CD4-positive, alpha-beta T cell treated with Interleukin-4 for 4 hours (primary cell): ENCODE measurements around the gene ZIC1.

Experiments used
- DNase-seq: peaks from one replicate; pipeline ENCODE4 v3.0.0-alpha.2; 2020

Gene ZIC1

GRCh38 chr3:147380977-147381376 lies 28.2 kb upstream of the ZIC1 start:
- DNase-seq: no peak

DNA sequence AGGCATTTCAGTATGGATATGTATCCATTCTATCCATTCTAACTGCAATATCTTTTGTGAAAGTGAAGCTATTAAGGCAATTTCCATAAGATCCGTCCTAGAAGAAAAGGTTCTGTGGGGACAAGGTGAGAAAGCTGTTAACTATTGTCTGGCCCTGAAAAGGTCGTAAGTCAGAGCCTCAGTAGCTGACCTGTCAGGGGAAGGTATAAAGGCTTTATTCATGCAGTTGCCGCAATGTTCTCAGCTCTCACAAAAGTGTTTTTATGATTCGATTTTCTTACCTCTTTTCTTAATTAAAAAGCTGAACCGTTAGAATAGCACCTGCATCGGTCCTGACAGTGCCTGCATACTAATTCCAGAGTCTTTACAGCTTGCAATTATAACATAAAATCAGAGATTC lies 27.6 kb upstream of the ZIC1 start:
- no peak for DNase-seq

GRCh38 chr3:147383617-147384016 lies 25.5 kb upstream of the ZIC1 start:
- DNase-seq: no peak

GRCh38 chr3:147384210-147385058 lies 24.7 kb upstream of the ZIC1 start:
- no peak for DNase-seq

GRCh38 chr3:147385059-147386012 lies 23.8 kb upstream of the ZIC1 start:
- no peak for DNase-seq

- DNase-seq: no peak
Measured at GRCh38 chr3:147387291-147387884, 21.8 kb upstream of the ZIC1 start.

- DNase-seq: no peak
Measured at GRCh38 chr3:147387885-147388699, 21.1 kb upstream of the ZIC1 start.

DNA sequence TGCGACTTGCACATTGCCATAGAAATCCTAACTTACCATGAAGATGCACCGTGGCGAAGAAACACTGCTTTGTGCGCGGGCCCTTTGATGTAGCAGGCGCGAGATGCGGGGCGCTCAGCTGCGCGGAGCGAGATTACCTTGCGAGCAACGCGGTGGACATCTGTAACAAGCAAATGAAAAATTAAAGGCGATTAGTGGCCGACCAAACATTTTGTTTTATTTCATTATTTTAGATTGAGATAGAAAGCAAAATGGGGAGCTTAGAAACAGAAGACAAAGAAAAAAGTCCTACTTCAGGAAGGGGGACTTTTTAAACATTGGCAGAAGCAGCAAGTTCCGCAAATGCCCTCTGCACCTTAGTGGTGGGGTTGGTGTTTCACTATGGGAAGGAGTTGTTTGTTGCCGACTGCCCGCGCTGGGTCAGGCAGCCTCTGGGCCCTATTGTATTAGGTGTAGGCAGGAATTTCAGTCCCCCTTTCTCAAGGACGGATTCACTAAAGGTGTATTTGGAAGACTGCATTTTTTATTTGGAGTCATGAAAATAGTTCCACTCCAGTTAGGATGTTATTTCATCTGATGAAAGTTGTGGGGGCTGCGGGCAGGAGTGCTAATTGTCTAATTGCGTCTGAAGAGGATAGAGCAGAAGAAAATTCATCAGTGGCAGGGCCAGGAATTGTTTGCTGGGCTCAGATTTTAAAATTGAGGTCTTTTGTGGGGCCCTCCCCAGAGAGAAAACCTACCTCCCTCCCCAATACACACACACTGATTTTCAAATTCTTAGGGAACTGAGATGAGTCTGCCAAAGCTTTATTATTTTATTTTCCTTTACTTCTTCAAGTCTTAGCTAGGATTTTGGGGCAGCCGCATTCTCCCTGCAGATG lies 20.2 kb upstream of the ZIC1 start:
- no peak for DNase-seq

GRCh38 chr3:147389717-147390116 lies 19.4 kb upstream of the ZIC1 start:
- no peak for DNase-seq

GRCh38 chr3:147390589-147391569 lies 18.3 kb upstream of the ZIC1 start:
- no peak for DNase-seq

DNA sequence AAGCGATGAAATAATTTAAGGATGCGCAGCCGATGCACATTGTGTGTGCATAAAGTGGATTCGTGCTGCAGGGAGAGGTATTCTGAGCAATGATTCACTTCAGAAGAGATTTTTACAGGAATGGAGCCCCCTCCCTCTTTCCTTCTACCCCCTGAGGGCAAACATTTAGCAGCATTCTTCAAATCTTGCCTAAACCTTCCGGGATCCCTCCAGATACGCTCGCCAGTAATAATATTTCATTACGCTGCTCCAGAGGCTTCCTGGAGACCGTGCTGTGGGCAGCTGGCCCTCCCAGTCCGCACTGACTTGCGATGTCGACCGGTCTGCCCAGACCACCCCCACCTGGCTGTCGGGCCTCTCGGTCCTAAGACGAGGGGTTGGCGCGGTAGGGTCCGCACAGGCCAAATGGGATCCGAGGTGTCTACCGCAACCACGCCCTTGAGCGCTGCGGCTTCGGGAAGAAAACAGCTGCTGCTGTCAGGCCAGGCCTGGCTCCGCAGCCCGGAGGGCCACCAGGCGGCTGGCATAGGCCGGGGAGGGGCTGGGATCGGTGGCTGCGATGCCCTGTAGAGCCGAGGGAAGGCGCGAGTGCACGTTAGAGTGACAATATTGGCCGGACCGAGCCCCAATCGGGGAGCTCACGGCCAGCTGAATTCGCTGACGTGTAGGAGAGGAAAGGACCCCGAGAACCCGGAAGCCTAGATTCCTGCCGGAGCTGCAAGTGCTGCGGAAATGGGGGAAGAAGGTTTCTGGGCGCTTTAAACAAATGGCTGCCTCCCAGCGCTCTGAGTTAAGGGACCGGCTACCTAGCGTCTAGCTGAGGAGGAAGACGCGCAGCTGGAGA lies 17.2 kb upstream of the ZIC1 start:
- no peak for DNase-seq

- DNase-seq: no peak
Measured at GRCh38 chr3:147392625-147392946, 16.6 kb upstream of the ZIC1 start.

DNA sequence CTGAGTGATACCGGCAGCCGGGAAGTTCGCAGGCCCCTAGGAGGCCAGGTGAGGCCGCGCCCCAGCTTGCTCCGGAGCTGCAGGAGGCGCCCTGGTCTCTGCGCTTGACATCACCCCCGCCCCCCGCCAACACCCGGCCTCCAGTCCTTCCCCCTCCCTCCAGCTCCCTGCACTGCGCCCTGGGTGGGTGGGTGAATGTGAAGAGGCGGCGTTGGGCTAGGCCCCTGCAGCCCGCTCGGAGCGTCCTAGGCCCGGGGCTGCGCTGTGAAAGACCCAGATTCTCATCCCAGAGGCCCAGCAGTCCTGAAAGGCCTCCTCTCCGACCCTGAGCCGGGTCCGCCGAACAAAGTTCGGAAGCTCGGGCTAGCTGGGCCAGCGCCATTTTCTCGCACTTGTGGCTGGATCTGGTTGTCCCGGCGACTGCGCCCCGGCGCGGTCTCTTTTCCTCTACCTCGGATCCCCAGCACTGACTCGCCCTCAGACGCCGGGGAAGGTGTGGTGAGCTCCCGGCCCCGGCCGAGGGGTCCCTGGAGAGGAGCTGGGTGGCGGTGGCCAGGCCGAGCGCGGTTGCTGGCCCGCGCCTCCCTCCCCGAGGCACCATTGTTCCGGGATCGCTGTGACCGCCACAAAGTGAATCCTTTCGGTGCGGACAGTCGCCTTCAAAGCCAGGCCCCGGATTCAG lies 15.8 kb upstream of the ZIC1 start:
- no peak for DNase-seq

DNA sequence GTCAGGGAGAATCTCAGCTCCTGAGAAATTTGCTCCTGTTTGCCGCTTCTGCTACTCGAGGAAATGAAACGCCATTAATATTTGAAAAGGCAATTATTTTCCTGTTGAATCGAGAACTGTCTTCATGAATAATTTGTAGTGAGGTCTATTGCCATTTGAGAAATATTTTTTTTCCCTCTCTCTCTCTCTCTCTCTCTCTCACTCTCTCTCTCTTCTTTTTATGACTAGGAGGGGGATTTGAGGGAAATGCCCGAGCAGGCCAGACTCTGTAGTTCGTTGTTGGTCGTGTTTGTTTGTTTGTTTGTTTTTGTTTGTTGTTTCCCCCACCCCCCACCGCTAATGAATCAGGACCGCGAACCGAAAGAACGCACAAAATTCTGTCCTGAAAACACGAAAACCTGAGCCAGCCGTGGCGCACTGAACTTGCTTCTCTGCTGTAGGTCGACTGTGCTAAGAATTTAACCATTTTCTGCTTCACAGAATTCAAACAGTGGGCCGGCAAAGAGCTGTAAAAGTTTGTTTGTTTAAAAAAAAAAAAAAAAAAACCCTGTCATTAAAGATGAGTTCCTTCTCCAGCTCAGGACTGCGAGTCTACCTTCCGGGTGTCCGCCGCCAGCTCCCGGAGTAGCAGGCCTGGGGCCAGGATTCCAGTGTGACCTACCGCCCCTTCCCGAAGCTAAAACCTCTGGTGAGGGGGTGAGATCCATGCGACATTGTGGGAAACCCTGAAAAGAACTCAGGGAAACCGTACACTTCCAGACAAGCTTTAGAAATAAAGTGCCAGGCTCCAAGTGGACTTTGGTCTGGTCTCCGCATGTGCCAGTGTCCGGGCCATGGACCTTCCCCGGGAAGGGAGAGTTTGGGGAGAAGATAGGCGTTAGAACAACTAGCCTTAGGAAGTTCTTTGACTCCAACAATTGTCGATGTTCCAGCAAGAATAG lies 15.0 kb upstream of the ZIC1 start:
- no peak for DNase-seq

DNA sequence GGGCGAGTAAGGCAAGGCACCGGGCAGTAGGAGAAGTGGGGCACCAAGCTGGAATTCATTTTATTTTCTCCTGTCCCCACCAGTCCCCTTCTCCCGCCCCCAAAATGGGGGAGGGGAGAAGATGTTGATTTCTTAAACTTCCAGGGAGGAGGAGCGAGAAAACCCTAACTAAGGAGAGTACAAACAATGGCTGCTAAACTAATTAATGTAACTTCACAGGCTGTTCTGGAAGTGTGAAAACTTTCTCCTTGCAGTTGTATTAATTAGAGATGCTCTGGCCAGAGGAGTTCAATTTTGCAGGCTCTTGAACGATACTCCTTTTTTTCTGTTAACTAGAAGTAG lies 14.3 kb upstream of the ZIC1 start:
- DNase-seq: no peak

GRCh38 chr3:147395899-147396711 lies 13.1 kb upstream of the ZIC1 start:
- no peak for DNase-seq

- no peak for DNase-seq
Measured at GRCh38 chr3:147396712-147397046, 12.5 kb upstream of the ZIC1 start.
